SW480 (cell line): ENCODE data around the gene PRRT2.
"Not testable (repeated sequence)": the region's sequence is repeated elsewhere in the genome, so short reads cannot be mapped to it uniquely, and the experiment has no call there.

Experiments used
- DNase-seq: peaks from one replicate; pipeline ENCODE4 v3.0.0-alpha.2; 2016; ENCODE audit warnings: low spot score

Gene PRRT2

GRCh38 chr16:29811896-29812665 is at the start of gene PRRT2:
Gene PRRT2, plus strand, starts transcription at chr16:29812193. Its CDS starts 862 bp downstream, at chr16:29813055.
- no peak for DNase-seq

DNA sequence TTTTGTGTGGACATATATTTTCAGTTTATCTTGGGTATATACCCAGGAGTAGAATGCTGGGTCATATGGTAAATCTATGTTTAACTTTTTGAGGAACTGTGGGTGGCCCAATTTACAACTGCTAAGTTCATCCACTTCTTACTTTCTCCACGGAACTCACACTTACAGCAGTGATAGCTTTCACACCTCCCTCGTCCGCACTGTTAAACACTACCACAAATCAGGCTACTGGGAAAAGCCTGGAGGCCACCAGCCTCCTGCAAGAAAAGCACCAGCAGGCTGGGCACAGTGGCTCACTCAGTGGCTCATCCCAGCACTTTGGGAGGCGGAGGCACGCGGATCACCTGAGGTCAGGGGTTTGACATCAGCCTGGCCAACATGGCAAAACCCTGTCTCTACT is 48.7 kb upstream of the PRRT2 start:
- no peak for DNase-seq

DNA sequence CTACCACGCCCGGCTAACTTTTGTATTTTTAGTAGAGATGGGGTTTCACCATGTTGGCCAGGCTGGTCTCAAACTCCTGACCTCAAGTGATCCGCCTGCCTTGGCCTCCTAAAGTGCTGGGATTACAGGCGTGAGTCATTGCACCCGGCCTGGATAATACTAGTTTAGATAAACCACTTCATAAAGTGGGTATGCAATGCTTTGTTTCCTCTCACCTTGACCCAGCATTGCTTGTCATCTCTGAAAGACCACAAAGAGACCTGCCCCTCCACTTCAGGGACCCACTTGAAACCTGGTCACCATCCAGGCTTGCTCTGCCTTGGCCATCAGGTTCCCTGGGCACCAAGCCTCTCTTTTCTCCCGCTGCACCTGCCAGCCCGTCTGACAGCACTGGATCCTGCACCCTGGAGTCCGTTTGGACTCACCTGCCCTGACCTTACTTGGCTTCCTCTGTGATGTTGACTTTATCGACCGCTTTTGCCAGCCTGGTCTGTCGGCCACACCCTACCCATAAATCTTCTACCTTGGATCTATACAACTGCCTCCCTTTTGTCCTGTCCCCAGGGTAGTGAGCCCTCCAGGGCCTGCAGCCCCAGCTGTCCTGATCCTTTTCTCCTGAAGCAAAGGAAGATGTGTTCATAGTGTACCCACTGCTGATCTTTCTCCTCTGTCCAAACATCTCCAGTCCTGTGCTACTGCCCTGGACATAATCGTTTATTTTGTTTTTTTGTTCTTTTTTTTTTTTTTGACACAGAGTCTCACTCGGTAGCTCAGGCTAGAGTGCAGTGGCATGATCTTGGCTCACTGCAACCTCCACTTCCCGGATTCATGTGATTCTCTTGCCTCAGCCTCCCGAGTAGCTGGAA is 46.6 kb upstream of the PRRT2 start:
- DNase-seq: peak; percentile 88

DNA sequence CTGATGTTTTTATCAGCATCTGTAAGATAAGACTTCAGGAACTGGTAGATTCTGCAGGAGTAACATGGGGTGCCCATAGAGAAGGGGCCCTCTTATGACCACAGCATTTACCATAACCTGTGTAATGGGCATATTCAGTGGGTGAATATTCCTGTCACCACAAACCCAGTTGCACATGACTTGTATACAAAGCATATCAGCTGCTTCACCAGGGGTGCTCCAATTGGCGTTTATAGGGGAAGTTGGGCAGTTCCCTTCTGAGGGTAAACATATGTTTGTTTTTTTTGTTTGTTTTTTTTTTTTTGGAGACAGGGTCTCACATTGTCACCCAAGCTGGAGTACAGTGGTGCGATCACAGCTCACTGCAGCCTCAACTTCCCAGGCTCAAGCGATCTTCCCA is 45.4 kb upstream of the PRRT2 start:
- no peak for DNase-seq

GRCh38 chr16:29767062-29767461 is 44.9 kb upstream of the PRRT2 start:
- no peak for DNase-seq

GRCh38 chr16:29769507-29769906 is 42.5 kb upstream of the PRRT2 start:
- DNase-seq: no peak

DNA sequence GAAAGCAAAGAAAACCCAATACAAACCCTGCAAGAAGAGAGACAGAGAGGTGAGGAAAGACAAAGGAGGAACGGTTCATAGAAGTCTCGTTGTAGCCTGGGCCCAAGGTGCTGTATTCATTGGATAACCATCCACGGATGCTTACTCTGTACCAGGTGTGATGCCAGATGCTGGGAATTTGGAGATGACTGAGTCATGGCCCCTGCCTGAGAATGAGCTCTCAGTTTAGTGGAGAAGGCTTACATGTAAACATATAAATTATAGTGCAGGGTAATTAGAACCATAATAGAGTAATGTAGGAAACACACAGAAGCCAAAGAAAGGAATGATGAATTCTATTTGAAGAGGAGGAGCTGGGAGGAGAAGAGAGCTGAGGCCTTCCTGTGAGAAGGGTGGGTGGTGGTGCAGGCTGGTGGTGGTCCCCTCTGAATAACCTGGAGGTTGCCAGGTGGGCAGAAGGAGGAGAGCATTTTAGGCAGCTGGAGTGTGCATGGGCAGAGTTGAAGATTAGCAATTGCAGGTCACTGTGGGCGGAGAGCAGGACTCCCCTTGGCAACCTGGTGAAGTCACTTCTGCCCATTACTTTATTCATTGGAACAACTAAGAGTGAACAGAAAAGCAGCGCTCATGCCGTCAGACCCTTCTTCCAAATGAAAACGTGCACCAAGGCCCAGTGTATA is 41.6 kb upstream of the PRRT2 start:
- DNase-seq: no peak

DNA sequence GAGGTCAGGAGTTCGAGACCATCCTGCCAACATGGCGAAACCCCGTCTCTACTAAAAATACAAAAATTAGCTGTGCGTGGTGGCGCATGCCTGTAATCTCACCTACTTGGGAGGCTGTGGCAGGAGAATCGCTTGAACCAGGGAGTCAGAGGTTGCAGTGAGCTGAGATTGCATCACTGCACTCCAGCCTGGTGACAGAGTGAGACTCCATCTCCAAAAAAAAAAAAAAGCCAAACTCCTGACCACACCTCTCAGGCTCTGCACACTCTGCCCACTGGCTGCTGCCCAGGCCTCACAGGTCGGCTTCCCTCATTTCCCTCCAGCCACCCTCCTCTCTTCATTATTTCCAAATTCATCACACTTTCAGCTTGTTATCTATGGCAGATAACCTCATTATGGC is 39.7 kb upstream of the PRRT2 start:
- DNase-seq: not testable (repeated sequence)

- DNase-seq: no peak
Measured at GRCh38 chr16:29774730-29775129, 37.3 kb upstream of the PRRT2 start.

DNA sequence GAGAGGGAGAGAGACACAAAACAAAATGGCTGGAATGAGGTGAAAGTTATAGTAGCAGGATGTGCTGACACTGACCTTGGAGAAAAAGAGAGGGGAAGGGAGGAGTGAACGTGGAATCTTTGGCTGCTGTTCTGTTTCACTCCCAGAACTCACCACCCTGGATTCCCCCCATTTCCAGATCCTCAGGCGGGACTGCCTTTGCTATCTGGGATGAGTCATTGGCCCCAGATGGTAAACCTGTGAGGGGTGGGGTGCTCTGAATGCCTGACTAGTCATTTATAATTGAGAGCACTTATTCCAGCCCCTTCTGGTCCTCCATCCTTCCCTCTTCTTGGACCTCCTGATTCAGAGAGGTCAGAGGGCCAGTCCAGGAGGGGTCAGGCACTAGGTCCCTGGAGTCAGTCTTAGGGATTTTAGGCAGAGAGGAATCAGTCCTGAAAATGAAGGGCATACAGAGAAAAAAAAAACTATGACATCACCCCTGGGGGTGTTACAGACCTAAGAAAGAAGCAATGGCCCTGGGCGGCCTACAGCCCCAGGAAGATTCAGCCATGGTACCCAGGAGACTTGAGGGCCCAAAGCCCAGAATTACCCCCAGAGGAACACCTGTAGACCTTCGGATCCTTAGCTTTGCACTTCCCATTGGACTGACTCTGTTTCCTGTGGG is 36.1 kb upstream of the PRRT2 start:
- peak; percentile 41 for DNase-seq

DNA sequence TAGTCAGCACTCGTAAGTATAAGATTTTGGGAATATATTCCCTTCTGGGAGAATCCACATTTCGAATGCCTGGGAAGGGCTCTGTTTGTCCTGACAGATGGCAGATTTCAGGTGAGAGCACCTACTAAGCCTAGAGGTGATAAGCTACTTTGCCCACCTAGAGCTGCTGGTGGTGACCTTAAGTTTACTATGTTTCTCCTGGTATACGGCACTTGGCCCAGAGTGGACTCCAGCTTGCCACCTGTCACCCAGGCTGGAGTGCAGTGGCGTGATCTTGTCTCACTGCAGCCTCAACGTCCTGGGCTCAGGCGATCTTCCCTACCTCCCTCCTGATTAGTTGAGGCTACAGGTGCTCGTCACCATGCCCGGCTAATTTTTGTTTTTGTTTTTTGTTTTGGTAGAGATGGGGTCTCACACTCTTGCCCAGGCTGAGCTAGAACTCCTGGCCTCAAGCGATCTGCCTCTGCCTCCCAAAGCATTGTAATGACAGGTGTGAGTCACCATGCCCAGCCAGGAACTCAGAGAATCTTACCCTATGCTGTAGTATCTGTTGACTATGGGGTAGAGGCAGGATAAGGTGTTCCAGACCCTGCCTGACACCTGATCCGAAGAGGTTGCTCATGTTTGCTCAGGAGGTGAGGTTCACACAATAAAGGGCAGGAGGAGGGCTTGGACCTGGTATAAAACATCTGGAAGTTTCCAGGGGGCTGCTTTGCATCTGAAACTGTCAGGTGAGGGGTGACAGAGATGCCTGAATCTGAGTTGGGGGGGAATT is 34.2 kb upstream of the PRRT2 start, which contains the start of gene ZG16:
TSS of gene ZG16 (plus strand) at position 681 of the 775 bp plus-strand sequence. CDS start 1,011 bp downstream, outside the sequence.
- DNase-seq: no peak

GRCh38 chr16:29779474-29779873 is 32.5 kb upstream of the PRRT2 start:
- DNase-seq: no peak

DNA sequence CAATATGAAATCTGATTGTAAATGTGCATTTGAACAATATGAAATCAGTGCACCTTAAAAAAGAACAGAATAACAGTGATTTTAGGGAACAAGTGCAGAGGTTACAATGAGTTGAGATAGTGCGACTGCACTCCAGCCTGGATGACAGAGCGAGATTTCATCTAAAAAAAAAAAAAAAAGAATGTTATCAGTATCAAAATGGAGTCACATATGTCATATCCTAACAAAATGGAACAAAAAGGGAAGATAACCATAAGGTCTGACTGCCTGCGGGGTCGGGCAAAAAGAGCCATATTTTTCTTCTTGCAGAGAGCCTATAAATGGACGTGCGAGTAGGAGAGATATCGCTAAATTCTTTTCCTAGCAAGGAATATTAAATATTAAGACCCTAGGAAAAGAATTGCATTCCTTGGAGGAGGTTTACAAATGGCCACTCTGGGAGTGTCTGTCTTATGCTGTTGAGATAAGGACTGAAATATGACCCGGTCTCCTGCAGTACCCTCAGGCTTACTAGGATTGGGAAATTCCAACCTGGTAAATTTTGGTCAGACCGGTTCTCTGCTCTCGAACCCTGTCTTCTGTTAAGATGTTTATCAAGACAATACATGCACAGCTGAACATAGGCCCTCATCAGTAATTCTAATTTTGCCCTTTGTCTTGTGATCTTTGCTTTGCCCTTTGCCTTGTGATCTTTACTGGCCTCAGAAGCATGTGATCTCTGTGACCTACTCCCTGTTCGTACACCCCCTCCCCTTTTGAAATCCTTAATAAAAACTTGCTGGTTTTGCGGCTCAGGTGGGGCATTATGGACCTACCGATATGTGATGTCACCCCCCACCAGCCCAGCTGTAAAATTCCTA is 28.7 kb upstream of the PRRT2 start:
- not testable (repeated sequence) for DNase-seq

- no peak for DNase-seq
Measured at GRCh38 chr16:29784157-29784556, 27.8 kb upstream of the PRRT2 start.

- no peak for DNase-seq
Measured at GRCh38 chr16:29784901-29785500, 27.0 kb upstream of the PRRT2 start.

- DNase-seq: not testable (repeated sequence)
Measured at GRCh38 chr16:29787155-29787554, 24.8 kb upstream of the PRRT2 start.

GRCh38 chr16:29789775-29790182 is 22.2 kb upstream of the PRRT2 start:
- no peak for DNase-seq

DNA sequence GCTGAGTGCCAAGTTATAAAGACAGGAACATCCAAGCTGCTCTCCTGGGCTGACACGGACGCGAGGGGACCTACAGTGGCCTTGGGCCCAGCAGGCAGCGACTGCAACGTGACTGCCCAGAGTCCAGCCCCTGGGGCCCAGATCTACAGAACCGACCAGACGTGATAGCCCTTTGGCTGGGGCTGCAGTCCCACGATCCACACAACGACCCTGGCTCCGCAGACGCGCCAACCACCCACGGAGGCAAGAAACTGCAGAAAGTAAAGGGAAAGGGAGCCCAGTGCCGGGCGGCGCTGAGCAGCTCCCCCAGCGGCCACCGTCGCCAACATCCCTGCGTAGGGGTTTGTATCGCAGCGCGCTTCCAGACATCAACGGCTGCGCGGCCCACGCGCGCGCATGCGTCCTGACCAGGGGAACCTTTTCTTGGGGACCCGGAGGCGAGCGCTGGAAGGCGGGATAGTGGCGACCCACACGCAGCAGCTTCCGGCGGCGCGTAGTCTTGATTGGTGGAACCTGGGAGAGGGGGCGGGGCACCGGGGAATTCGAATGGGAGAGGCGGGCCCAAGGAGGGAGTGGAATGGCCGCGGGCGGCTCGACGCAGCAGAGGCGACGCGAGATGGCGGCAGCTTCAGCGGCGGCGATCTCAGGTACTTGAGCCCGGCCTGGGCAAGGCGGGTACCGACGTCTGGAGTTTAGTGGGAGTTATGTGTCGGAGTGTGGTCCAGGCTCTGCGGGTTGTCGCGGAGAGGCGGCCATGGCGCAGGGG is 21.6 kb upstream of the PRRT2 start, which contains the start of gene KIF22:
TSS of gene KIF22 (plus strand) at position 569 of the 766 bp plus-strand sequence. CDS start at position 578, 9 bp downstream.
- DNase-seq: peak; percentile 96
